Right lobe of liver (tissue), 6 donors: ENCODE results near the gene MADCAM1. TPM values are rescaled to one million over a fixed set of nuclear protein-coding genes. Genes with fewer than 3 reads are reported as not detected.
A peak's percentile ranks its signal among the peaks of the same experiment; 100 is the strongest.

Experiments used
- ATAC-seq, 4 donors: fragments of 200-7000 bp; cut with Tn5 transposase; one replicate each; pipeline ENCODE4 v1.9.1; 2020; ENCODE audit warnings: mild to moderate bottlenecking in 4 of 4, moderate library complexity in 4 of 4
- DNase-seq, 3 donors: peaks; one replicate each; pipeline ENCODE4 v3.0.0-alpha.2; 2020
- H3K27ac ChIP-seq, 3 donors: fragments of 200-600 bp; one replicate each; pipeline ENCODE4 v1.8.0; 2022
- H3K27me3 ChIP-seq, 2 donors: fragments of 200-600 bp; one replicate each; pipeline ENCODE4 v1.8.0; 2022
- H3K36me3 ChIP-seq, 4 donors: fragments of 200-600 bp; sonication (generic) in 1 of 4; one replicate each; pipeline versions ENCODE4 v1.5.1 to v1.8.0; 2017 to 2022; ENCODE audit warnings: control low read depth in 1 of 4
- H3K4me1 ChIP-seq, 4 donors: fragments of 200-600 bp; sonication (generic) in 1 of 4; one replicate each; pipeline versions ENCODE4 v1.5.1 to v1.8.0; 2017 to 2022; ENCODE audit warnings: control low read depth in 1 of 4
- H3K4me3 ChIP-seq, 3 donors: fragments of 200-600 bp; one replicate each; pipeline ENCODE4 v1.8.0; 2022
- H3K9me3 ChIP-seq, 4 donors: fragments of 200-600 bp; sonication (generic) in 1 of 4; one replicate each; pipeline versions ENCODE4 v1.5.1 to v1.8.0; 2017 to 2022; ENCODE audit warnings: control low read depth in 1 of 4
- CTCF ChIP-seq, 4 donors: fragments of 200-600 bp in 3 of 4; fragments of 450-650 bp in 1 of 4; IDR thresholded peaks; one replicate each; pipeline versions ENCODE4 v1.5.1 to v1.8.0; 2016 to 2022; ENCODE audit warnings: antibody characterized with exemption in 4 of 4, mild to moderate bottlenecking in 2 of 4
- POLR2A ChIP-seq: fragments of 450-650 bp; IDR thresholded peaks from one replicate; pipeline ENCODE4 v1.6.1; 2017; ENCODE audit warnings: antibody characterized with exemption, mild to moderate bottlenecking
- WGBS: methylation state at CpG from one replicate; pipeline ENCODE4 v1.1.6; 2018; ENCODE audit warnings: low coverage, low lambda C conversion rate; ENCODE audit not compliant: insufficient coverage; ENCODE audit errors: missing lambda C conversion rate; 5-methylcytosine and 5-hydroxymethylcytosine counted together
- intact Hi-C, 2 donors: fragments of 100-400 bp; cut with DNase I; formaldehyde crosslinking; loops; one replicate each; pipeline versions ENCODE4 v1.11.2 to v1.14.1; 2022
- total RNA-seq, 6 experiments: library from RNA; depleted of rRNA in 2 of 6; stranded (reverse); fragments of >200 nt in 2 of 6; fragmentation: NEBNext Ultra II Directional in 3 of 6; extraction: Animal tissue kit (Norgen Biotek cat#: 25700) in 3 of 6; gene quantifications; one replicate each; pipeline versions ENCODE4 v1.1.0 to v1.2.4, GENCODE V29; 2016 to 2023
- donor health status: DM: no; HTN: yes; CAD: no.
- donor health status: DM: no; HTN: no; CAD: no.
- donor health status: DM: no; HTN: no; CAD: no.
- donor health status: DM: no; HTN: yes; CAD: no.
- donor health status: DM: no; HTN: yes; CAD: no.

Gene MADCAM1
- total RNA-seq, 6 experiments from 2014 or later, result 0.11 to 0.69 (median 0.31) TPM

- Histone ChIP-seq H3K27ac (peak overlapping the region in 1 of 3 donors; percentile 4), H3K4me1 (peaks cover 0 to 10% (median 3%) of the 10 kb centered on the region in 4 donors), H3K4me3 (no peak overlapping the region), H3K27me3 (no peaks in the 10 kb centered on the region), H3K9me3 (no peaks in the 10 kb centered on the region), H3K36me3 (no peaks in the 10 kb centered on the region)
- DNase-seq (peak; percentile 73 to 80 (median 79)), ATAC-seq (peak; percentile 5 to 29 (median 16))
- intact Hi-C loops, result no loop called here
- WGBS, result 21% methylated on average over 15 of the region's 21 CpGs
- TF ChIP-seq POLR2A (no peak), CTCF (IDR thresholded peaks at IDR 0.05) (peak; percentile 81 to 95 (median 91))
These were observed 14.4 kb downstream of the MADCAM1 start for GRCh38 chr19:510606-511100.

- Histone ChIP-seq H3K27me3 (no peaks in the 10 kb centered on the region), H3K9me3 (no peaks in the 10 kb centered on the region), H3K4me3 (no peak overlapping the region), H3K36me3 (no peaks in the 10 kb centered on the region), H3K4me1 (peaks cover 0 to 8% (median 3%) of the 10 kb centered on the region in 4 donors), H3K27ac (peak overlapping the region in 1 of 3 donors; percentile 4)
- no peak for DNase-seq
- TF ChIP-seq POLR2A, result no peak
- no peak for TF ChIP-seq CTCF (IDR thresholded peaks at IDR 0.05)
- WGBS, result 62% methylated on average over 12 of the region's 30 CpGs
- no peak for ATAC-seq
- intact Hi-C loops, result no loop called here
These were observed 15.0 kb downstream of the MADCAM1 start for GRCh38 chr19:511101-511851.

- Histone ChIP-seq H3K4me3 (no peak overlapping the region), H3K4me1 (peaks cover 0 to 6% (median 3%) of the 10 kb centered on the region in 4 donors), H3K27me3 (no peaks in the 10 kb centered on the region), H3K9me3 (no peaks in the 10 kb centered on the region), H3K36me3 (no peaks in the 10 kb centered on the region), H3K27ac (no peak overlapping the region)
- DNase-seq (no peak), ATAC-seq (no peak)
- TF ChIP-seq CTCF (IDR thresholded peaks at IDR 0.05) (no peak), POLR2A (no peak)
- intact Hi-C loops, result no loop called here
- WGBS, result 49% methylated on average over 31 of the region's 62 CpGs
These were observed 16.5 kb downstream of the MADCAM1 start for GRCh38 chr19:512547-513365.

- Histone ChIP-seq H3K9me3 (no peaks in the 10 kb centered on the region), H3K27me3 (no peaks in the 10 kb centered on the region), H3K36me3 (no peaks in the 10 kb centered on the region), H3K4me1 (no peaks in the 10 kb centered on the region), H3K4me3 (no peak overlapping the region), H3K27ac (no peak overlapping the region)
- intact Hi-C loops, result no loop called here
- WGBS, result 86% methylated on average over 1 of the region's 10 CpGs
- no peak for TF ChIP-seq POLR2A
- DNase-seq (no peak), ATAC-seq (no peak)
These were observed 17.3 kb downstream of the MADCAM1 start for GRCh38 chr19:513368-514165.
